ENCODE measurements around the gene SLC2A13. TPM values are rescaled to one million over a fixed set of nuclear protein-coding genes. Genes with fewer than 3 reads are reported as not detected.

Gene SLC2A13
- total and polyA plus RNA-seq, 10 of the 15 experiments (the other 5 are each of a cell fraction or from before 2014, with no cell fraction given), result 0.05 to 3.7 (median 0.25) TPM

DNA sequence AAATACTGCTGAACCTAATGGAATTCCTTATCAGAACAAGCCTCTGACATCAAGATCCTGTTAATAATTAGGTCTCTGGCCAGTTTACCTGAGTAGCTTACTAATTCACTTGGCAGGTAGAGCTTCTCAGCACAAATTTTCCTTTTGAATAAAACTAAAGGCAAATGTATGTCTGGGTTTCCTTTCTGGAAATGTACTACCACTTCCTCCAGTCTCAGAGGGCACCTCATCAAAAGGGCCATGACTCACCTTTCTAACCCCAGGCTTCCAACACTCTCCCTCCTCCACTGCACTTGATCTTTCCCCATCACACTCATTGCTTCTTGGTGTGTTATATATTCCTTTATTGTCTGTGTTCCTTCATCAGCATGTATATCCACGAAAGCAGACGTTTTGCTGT is 90.5 kb downstream of the SLC2A13 start:
- whole genome bisulfite sequencing (ENCODE audit: insufficient coverage, insufficient replicate concordance, low lambda C conversion rate, missing lambda C conversion rate), result 88% methylated on average over 2 of the region's 2 CpGs
- intact Hi-C loops (cut with micrococcal nuclease; ENCODE audit: unreplicated experiment), result no loop called here
- H3K4me1 ChIP-seq (ENCODE audit: control insufficient read depth, insufficient read depth, low read length), result no peaks in the 10 kb centered on the region
- SMC1A ChIA-PET (ENCODE audit: uncharacterized antibody, unreplicated experiment), result interaction anchor here (6.1 kb wide), 1 partner anchor 88 kb away, joined by 45 read pairs; no protein-coding TSS in a partner anchor
- CTCF ChIA-PET, result interaction anchor here (0.8 to 2.1 kb wide), 2 partner anchors 15 to 92 kb away, joined by 5 to 12 read pairs; no protein-coding TSS in a partner anchor
- no peak overlapping the region for H3K4me2 ChIP-seq (ENCODE audit: control insufficient read depth, insufficient read depth)
- H3K9me3 ChIP-seq (replicated peaks; ENCODE audit: control insufficient read depth, insufficient read depth, low read length), result no peaks in the 10 kb centered on the region
- no peak overlapping the region for H3K27ac ChIP-seq (ENCODE audit: control insufficient read depth, insufficient read depth)
- in situ Hi-C loops (cut with MboI), result no loop called here
- H3K36me3 ChIP-seq (ENCODE audit: control insufficient read depth in 2 of 2, insufficient read depth in 2 of 2, low read length in 1 of 2), result no peaks in the 10 kb centered on the region
- H3K9ac ChIP-seq (ENCODE audit: control insufficient read depth, insufficient read depth, low read length), result no peak overlapping the region
- no peaks in the 10 kb centered on the region for H3K79me2 ChIP-seq (ENCODE audit: control insufficient read depth, insufficient read depth, low read length)
- no peaks in the 10 kb centered on the region for H3K27me3 ChIP-seq (replicated peaks in 1 of 2; ENCODE audit: control insufficient read depth in 2 of 2, insufficient read depth in 2 of 2, low read length in 1 of 2)
- RAD21 ChIA-PET (ENCODE audit: unreplicated experiment), result interaction anchor here (1.4 kb wide), 1 partner anchor 18 kb away, joined by 3 read pairs; no protein-coding TSS in a partner anchor
- ATAC-seq (no peak), DNase-seq (ENCODE audit: low read depth, low spot score) (no peak), FAIRE-seq (no peak)
- TF ChIP-seq, protein P1, sequence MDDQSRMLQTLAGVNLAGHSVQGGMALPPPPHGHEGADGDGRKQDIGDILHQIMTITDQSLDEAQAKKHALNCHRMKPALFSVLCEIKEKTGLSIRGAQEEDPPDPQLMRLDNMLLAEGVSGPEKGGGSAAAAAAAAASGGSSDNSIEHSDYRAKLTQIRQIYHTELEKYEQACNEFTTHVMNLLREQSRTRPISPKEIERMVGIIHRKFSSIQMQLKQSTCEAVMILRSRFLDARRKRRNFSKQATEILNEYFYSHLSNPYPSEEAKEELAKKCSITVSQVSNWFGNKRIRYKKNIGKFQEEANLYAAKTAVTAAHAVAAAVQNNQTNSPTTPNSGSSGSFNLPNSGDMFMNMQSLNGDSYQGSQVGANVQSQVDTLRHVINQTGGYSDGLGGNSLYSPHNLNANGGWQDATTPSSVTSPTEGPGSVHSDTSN (IDR thresholded peaks at IDR 0.05; ENCODE audit: insufficient replicate concordance, low read depth, low read length), result no peak
- H3K4me3 ChIP-seq, result no peak overlapping the region
- no peak overlapping the region for H2AFZ ChIP-seq (ENCODE audit: control insufficient read depth, low read depth, low read length)
- no peaks in the 10 kb centered on the region for H4K20me1 ChIP-seq (ENCODE audit: control insufficient read depth, insufficient read depth)
- no TSS peak for BruUV-seq (replicated peaks)
- POLR2A ChIA-PET, result interaction anchor here (0.6 kb wide), 1 partner anchor 41 kb away, joined by 3 read pairs; no protein-coding TSS in a partner anchor

DNA sequence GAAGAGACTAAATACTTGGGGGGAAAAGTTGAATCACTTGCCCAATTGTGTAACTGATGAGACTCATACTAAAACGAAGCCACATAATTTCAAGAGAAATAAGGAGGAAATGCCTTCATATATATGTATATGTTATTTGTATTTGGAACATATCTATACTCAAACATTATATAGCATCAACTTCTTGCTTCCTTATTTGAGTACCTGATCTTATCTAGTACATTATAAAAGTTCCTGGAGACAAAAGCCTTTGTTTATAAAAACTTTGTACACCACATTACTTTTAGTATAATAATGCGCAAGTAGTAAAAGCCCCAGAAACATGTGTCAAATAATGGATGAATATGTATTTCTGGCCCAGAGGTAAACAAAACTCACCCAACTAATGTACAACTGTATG is 92.0 kb downstream of the SLC2A13 start:
- ChIA-PET SMC1A (ENCODE audit: uncharacterized antibody, unreplicated experiment) (interaction anchor here (0.6 to 6.1 kb wide), 4 partner anchors 23 to 157 kb away, joined by 3 to 45 read pairs (median 4); partner anchors contain the start of gene SLC2A13), POLR2A (no interaction called here), CTCF (interaction anchor here (1.1 to 6.7 kb wide), 5 partner anchors 9 to 95 kb away, joined by 3 to 103 read pairs (median 5); partner anchors contain the start of gene SLC2A13), RAD21 (ENCODE audit: unreplicated experiment) (interaction anchor here (0.7 to 1.6 kb wide), 3 partner anchors 19 to 300 kb away, joined by 3 to 7 read pairs (median 3); no protein-coding TSS in a partner anchor)
- H4K20me1 ChIP-seq (ENCODE audit: control insufficient read depth, insufficient read depth), result no peaks in the 10 kb centered on the region
- DNase-seq (ENCODE audit: low read depth, low spot score) (no peak), ATAC-seq (no peak), FAIRE-seq (no peak)
- H3K36me3 ChIP-seq (ENCODE audit: control insufficient read depth in 2 of 2, insufficient read depth in 2 of 2, low read length in 1 of 2), result no peaks in the 10 kb centered on the region
- H3K9ac ChIP-seq (ENCODE audit: control insufficient read depth, insufficient read depth, low read length), result no peak overlapping the region
- H3K27me3 ChIP-seq (replicated peaks in 1 of 2; ENCODE audit: control insufficient read depth in 2 of 2, insufficient read depth in 2 of 2, low read length in 1 of 2), result no peaks in the 10 kb centered on the region
- BruUV-seq (replicated peaks), result no TSS peak
- H3K4me1 ChIP-seq (ENCODE audit: control insufficient read depth, insufficient read depth, low read length), result no peaks in the 10 kb centered on the region
- intact Hi-C loops (cut with micrococcal nuclease; ENCODE audit: unreplicated experiment) (no loop called here), in situ Hi-C loops (cut with MboI) (loop anchor here (5.0 kb wide), 2 partner anchors 93 to 293 kb away; partner anchors contain the start of gene SLC2A13)
- no peaks in the 10 kb centered on the region for H3K9me3 ChIP-seq (replicated peaks; ENCODE audit: control insufficient read depth, insufficient read depth, low read length)
- no peaks in the 10 kb centered on the region for H3K79me2 ChIP-seq (ENCODE audit: control insufficient read depth, insufficient read depth, low read length)
- WGBS (ENCODE audit: insufficient coverage, insufficient replicate concordance, low lambda C conversion rate, missing lambda C conversion rate), result 48% methylated on average over 2 of the region's 2 CpGs
- H3K4me3 ChIP-seq, result no peak overlapping the region
- H3K4me2 ChIP-seq (ENCODE audit: control insufficient read depth, insufficient read depth), result no peak overlapping the region
- no peak overlapping the region for H3K27ac ChIP-seq (ENCODE audit: control insufficient read depth, insufficient read depth)
- H2AFZ ChIP-seq (ENCODE audit: control insufficient read depth, low read depth, low read length), result no peak overlapping the region
- TF ChIP-seq RFX5 (IDR thresholded peaks at IDR 0.05; ENCODE audit: low read depth, low read length) (no peak), IRF4 (IDR thresholded peaks at IDR 0.05; ENCODE audit: low read depth, low read length) (no peak), ZNF622 (IDR thresholded peaks at IDR 0.05) (no peak), YBX1 (IDR thresholded peaks at IDR 0.05) (no peak)
- TF ChIP-seq, protein P2, sequence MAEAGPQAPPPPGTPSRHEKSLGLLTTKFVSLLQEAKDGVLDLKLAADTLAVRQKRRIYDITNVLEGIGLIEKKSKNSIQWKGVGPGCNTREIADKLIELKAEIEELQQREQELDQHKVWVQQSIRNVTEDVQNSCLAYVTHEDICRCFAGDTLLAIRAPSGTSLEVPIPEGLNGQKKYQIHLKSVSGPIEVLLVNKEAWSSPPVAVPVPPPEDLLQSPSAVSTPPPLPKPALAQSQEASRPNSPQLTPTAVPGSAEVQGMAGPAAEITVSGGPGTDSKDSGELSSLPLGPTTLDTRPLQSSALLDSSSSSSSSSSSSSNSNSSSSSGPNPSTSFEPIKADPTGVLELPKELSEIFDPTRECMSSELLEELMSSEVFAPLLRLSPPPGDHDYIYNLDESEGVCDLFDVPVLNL (IDR thresholded peaks at IDR 0.05; ENCODE audit: low read depth, low read length), result no peak
- TF ChIP-seq, protein P1 (IDR thresholded peaks at IDR 0.05; ENCODE audit: insufficient replicate concordance, low read depth, low read length), result no peak
- TF ChIP-seq, protein P3, sequence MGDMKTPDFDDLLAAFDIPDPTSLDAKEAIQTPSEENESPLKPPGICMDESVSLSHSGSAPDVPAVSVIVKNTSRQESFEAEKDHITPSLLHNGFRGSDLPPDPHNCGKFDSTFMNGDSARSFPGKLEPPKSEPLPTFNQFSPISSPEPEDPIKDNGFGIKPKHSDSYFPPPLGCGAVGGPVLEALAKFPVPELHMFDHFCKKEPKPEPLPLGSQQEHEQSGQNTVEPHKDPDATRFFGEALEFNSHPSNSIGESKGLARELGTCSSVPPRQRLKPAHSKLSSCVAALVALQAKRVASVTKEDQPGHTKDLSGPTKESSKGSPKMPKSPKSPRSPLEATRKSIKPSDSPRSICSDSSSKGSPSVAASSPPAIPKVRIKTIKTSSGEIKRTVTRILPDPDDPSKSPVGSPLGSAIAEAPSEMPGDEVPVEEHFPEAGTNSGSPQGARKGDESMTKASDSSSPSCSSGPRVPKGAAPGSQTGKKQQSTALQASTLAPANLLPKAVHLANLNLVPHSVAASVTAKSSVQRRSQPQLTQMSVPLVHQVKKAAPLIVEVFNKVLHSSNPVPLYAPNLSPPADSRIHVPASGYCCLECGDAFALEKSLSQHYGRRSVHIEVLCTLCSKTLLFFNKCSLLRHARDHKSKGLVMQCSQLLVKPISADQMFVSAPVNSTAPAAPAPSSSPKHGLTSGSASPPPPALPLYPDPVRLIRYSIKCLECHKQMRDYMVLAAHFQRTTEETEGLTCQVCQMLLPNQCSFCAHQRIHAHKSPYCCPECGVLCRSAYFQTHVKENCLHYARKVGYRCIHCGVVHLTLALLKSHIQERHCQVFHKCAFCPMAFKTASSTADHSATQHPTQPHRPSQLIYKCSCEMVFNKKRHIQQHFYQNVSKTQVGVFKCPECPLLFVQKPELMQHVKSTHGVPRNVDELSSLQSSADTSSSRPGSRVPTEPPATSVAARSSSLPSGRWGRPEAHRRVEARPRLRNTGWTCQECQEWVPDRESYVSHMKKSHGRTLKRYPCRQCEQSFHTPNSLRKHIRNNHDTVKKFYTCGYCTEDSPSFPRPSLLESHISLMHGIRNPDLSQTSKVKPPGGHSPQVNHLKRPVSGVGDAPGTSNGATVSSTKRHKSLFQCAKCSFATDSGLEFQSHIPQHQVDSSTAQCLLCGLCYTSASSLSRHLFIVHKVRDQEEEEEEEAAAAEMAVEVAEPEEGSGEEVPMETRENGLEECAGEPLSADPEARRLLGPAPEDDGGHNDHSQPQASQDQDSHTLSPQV (IDR thresholded peaks at IDR 0.05), result no peak

Measured in GM12878 (cell line).